AG09319 (cell line): ENCODE measurements around the gene DYRK3.

ENCODE experiments used
- DNase-seq: peaks from one replicate; pipeline ENCODE4 v3.0.0-alpha.2; 2010; ENCODE audit warnings: low read depth; ENCODE audit errors: extremely low read depth
- CTCF ChIP-seq: IDR thresholded peaks from 2 replicates; pipeline ENCODE4 v1.5.1; 2011; ENCODE audit warnings: low read depth, mild to moderate bottlenecking, inconsistent platforms, low read length, moderate library complexity

The DYRK3 gene

DNA sequence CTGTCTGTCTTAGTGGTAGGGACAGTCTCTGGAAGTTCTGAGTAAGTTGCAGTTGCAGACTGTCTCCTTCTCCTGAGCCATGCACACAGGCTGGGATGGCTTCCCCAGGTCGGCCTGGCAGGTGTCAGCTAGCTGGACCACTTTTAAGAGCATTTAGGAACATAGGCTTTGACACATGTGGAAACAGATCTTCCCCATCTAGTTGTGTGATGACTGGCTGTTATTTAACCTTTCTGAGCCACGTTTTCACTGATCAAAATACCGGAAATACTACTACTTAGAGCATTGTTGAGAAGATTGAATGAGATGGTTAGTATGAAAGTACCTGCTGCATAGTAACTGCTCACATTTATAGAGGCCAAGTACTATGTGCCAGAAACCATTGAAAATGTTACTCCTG is 43.2 kb downstream of the DYRK3 start:
- TF ChIP-seq CTCF: no peak
- no peak for DNase-seq

DNA sequence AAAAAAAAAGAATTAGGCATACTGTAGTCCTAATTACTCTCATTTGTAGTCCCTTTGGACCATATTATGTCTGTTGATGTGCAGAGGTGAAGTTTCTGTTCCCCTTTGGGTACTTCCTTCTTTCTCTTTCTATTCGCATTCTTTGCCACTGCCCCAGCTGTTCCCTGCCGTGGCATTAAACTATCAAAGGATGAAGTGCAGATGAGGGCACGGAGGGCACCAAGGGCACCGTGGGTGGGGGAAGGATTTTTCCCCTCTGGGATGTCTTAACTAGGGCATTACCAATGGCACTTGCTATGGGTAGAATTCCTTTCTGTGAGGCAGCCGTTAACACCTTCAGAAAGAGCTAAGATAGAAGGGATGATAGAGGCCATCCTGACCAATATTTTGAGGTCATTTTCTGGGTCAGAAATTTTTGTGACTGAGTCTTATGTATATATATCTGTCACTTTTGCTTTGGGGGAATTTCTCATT is 44.4 kb downstream of the DYRK3 start:
- TF ChIP-seq CTCF: no peak
- DNase-seq: no peak

GRCh38 chr1:206680279-206680678 is 44.9 kb downstream of the DYRK3 start:
- DNase-seq: no peak

DNA sequence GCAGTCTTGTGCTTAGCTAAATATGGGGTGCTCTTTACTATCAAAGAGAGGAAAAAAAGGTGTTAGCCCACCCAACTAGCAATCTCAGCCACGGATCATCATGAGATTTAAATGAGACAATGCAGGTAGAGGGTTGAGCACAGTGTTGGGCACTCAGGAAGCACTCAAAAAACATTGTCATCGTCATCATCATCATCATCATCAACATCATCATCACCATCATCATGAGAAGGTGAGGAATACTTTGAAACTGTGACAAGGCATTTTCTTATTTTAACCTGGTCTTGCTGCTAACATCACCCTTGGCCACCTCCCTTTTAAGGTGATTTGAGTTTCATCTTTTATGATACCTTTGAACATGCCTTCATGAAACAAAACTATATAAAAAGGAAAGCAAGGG is 46.0 kb downstream of the DYRK3 start:
- no peak for TF ChIP-seq CTCF
- DNase-seq: no peak

More at GRCh38 chr1:206680279-206680678, 44.9 kb downstream of the DYRK3 start:
- TF ChIP-seq CTCF: no peak

GRCh38 chr1:206682111-206682510 is 46.8 kb downstream of the DYRK3 start:
- TF ChIP-seq CTCF: no peak
- DNase-seq: no peak

DNA sequence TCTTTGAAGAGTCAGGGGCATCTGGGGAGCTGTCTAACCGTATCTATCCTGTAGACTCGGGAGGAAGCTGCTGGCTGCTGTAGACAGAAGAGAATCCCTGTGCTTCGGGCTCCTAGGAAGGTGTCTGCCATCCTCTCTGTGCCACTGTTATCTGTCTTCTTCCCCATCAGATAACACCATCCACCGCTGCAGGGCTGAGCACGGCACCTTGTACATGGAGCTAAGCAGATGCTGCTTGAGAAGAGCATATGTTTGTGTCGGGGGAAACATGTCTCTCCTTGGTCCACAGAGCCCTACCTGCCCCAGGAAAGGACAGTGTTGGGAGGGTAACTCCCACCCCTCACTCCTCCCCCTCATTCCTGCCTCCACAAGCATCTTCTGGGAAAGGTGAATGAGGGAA is 48.0 kb downstream of the DYRK3 start:
- no peak for DNase-seq
- no peak for TF ChIP-seq CTCF

GRCh38 chr1:206684003-206684402 is 48.7 kb downstream of the DYRK3 start:
- DNase-seq: no peak
- TF ChIP-seq CTCF: no peak
